DND-41 (cell line): ENCODE data around the gene RUNX1.
A peak's percentile ranks its signal among the peaks of the same experiment; 100 is the strongest.

Experiments
- ATAC-seq: fragments of 200-7000 bp; cut with Tn5 transposase; 3 replicates; pipeline ENCODE4 v1.9.1; 2021; ENCODE audit warnings: low read depth; ENCODE audit not compliant: insufficient read depth
- DNase-seq: peaks from one replicate; pipeline ENCODE4 v3.0.0-alpha.2; 2020
- H2AFZ ChIP-seq: 2 replicates; pipeline ENCODE4 v1.6.0; 2012; ENCODE audit warnings: low read depth, low read length
- H3K27ac ChIP-seq: 2 replicates; pipeline ENCODE4 v1.5.1; 2012; ENCODE audit warnings: low read length, inconsistent platforms
- H3K27me3 ChIP-seq: fragments of 200-600 bp; sonication (generic); 2 replicates; pipeline ENCODE4 v1.6.0; 2012; ENCODE audit warnings: low read length, mild to moderate bottlenecking, inconsistent platforms; ENCODE audit not compliant: insufficient read depth, poor library complexity
- H3K36me3 ChIP-seq: 2 replicates; pipeline ENCODE4 v1.5.1; 2012; ENCODE audit warnings: low read length, inconsistent platforms; ENCODE audit not compliant: insufficient read depth
- H3K4me1 ChIP-seq: 2 replicates; pipeline ENCODE4 v1.5.1; 2012; ENCODE audit warnings: mild to moderate bottlenecking, low read length; ENCODE audit not compliant: insufficient read depth
- H3K4me2 ChIP-seq: 2 replicates; pipeline ENCODE4 v1.6.0; 2012; ENCODE audit warnings: mild to moderate bottlenecking, moderate library complexity, low read length, inconsistent platforms; ENCODE audit not compliant: insufficient read depth
- H3K4me3 ChIP-seq, 2 experiments: fragments of 200-600 bp in 1 of 2; shearing (Covaris generic) in 1 of 2; 2 replicates each; pipeline ENCODE4 v1.5.1; 2012 to 2016; ENCODE audit warnings: inconsistent platforms in 2 of 2, low read length in 2 of 2, mild to moderate bottlenecking in 2 of 2, low read depth in 1 of 2, moderate library complexity in 1 of 2
- H3K79me2 ChIP-seq: 2 replicates; pipeline ENCODE4 v1.6.0; 2012; ENCODE audit warnings: low read length, inconsistent platforms; ENCODE audit not compliant: insufficient read depth
- H3K9ac ChIP-seq: 2 replicates; pipeline ENCODE4 v1.6.0; 2012; ENCODE audit warnings: low read depth, mild to moderate bottlenecking, inconsistent platforms, low read length, moderate library complexity
- H3K9me3 ChIP-seq: 2 replicates; pipeline ENCODE4 v1.5.1; 2012; ENCODE audit warnings: low read length, moderate library complexity, mild to moderate bottlenecking, inconsistent platforms; ENCODE audit not compliant: insufficient read depth, severe bottlenecking
- H4K20me1 ChIP-seq: 2 replicates; pipeline ENCODE4 v1.6.0; 2012; ENCODE audit warnings: low read length; ENCODE audit not compliant: insufficient read depth
- EZH2 ChIP-seq: IDR thresholded peaks from 3 replicates; pipeline ENCODE4 v1.6.1; 2012; ENCODE audit warnings: borderline replicate concordance, low read depth, mild to moderate bottlenecking, moderate library complexity, low read length, inconsistent platforms; ENCODE audit not compliant: severe bottlenecking
- TF ChIP-seq, protein P1 (sequence below): IDR thresholded peaks from 2 replicates; pipeline ENCODE4 v1.5.1; 2012; ENCODE audit warnings: borderline replicate concordance, low read length, moderate library complexity, mild to moderate bottlenecking; ENCODE audit not compliant: poor library complexity, severe bottlenecking; ENCODE audit errors: extremely low read depth

RUNX1 gene

DNA sequence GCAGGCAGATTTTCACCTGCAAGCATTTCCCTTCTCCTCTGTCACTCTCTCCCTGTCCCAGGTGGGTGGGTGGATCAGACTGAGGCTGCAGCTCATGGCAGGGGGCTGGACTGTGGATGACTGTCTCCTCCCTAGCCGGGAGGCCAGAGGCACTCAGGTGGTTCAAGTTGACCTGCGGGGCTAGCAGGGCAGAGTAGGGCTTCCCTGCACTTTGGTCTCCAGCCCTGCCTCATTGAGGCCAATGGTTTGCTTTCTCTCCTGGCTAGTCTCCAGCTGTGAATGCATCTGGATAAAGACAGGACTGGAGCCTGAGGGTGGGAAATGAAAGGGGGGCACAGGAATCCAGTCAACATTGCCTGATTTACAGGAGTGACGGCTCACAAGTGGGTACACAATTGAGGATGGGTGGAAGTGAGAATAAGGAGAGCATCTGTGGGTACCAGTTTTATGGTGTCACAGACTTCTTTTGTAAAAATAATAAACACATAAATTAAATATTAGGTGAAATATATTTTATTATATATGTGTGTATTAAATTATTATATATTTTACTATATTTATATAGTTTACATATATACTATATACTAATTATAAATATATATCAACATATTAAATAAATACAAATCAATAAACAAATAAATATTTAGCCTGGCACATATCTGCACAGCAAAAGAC, 25.6 kb downstream of the RUNX1 start:
- H4K20me1 ChIP-seq = peaks cover 20% of the 10 kb centered on the region
- H3K4me1 ChIP-seq = peaks cover 90% of the 10 kb centered on the region
- no peaks in the 10 kb centered on the region for H3K9me3 ChIP-seq
- H3K79me2 ChIP-seq = peaks cover 91% of the 10 kb centered on the region
- no peak overlapping the region for H3K4me3 ChIP-seq
- no peak overlapping the region for H3K9ac ChIP-seq
- no peak overlapping the region for H3K4me2 ChIP-seq
- no peaks in the 10 kb centered on the region for H3K27me3 ChIP-seq
- H3K27ac ChIP-seq = peak overlapping the region; percentile 93
- DNase-seq = no peak
- no peak for ATAC-seq
- peaks cover 71% of the 10 kb centered on the region for H3K36me3 ChIP-seq
- H2AFZ ChIP-seq = no peak overlapping the region
- no peak for TF ChIP-seq EZH2
- TF ChIP-seq, protein P1, sequence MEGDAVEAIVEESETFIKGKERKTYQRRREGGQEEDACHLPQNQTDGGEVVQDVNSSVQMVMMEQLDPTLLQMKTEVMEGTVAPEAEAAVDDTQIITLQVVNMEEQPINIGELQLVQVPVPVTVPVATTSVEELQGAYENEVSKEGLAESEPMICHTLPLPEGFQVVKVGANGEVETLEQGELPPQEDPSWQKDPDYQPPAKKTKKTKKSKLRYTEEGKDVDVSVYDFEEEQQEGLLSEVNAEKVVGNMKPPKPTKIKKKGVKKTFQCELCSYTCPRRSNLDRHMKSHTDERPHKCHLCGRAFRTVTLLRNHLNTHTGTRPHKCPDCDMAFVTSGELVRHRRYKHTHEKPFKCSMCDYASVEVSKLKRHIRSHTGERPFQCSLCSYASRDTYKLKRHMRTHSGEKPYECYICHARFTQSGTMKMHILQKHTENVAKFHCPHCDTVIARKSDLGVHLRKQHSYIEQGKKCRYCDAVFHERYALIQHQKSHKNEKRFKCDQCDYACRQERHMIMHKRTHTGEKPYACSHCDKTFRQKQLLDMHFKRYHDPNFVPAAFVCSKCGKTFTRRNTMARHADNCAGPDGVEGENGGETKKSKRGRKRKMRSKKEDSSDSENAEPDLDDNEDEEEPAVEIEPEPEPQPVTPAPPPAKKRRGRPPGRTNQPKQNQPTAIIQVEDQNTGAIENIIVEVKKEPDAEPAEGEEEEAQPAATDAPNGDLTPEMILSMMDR = no peak

DNA sequence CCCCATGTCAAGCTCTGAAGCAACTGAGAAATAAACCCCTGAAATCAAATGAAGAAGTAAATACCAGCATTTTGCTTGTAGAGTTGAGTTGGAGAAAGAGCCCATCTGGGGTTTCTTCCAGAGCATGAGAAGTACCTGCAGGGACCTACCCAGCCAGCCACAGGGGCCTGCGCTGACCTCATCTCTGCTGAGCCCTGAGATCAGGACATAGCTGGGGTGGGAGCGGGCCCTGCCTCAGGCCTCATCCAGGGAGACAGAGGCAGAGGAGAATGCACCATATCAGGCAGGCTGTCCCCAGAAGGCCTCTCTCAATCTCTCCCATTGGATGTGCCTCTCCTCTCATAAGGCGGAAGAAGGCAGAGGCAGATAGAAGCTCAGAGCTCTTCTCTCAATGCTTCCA, 27.6 kb downstream of the RUNX1 start:
- H3K4me3 ChIP-seq = no peak overlapping the region
- no peak overlapping the region for H3K4me2 ChIP-seq
- peaks cover 99% of the 10 kb centered on the region for H3K79me2 ChIP-seq
- peaks cover 93% of the 10 kb centered on the region for H3K4me1 ChIP-seq
- peak overlapping the region; percentile 60 for H3K27ac ChIP-seq
- H3K9me3 ChIP-seq = no peaks in the 10 kb centered on the region
- peaks cover 83% of the 10 kb centered on the region for H3K36me3 ChIP-seq
- DNase-seq = no peak
- H3K27me3 ChIP-seq = no peaks in the 10 kb centered on the region
- ATAC-seq = no peak
- TF ChIP-seq, protein P1 = no peak
- no peak for TF ChIP-seq EZH2
- H4K20me1 ChIP-seq = peaks cover 24% of the 10 kb centered on the region
- H3K9ac ChIP-seq = no peak overlapping the region
- H2AFZ ChIP-seq = no peak overlapping the region

DNA sequence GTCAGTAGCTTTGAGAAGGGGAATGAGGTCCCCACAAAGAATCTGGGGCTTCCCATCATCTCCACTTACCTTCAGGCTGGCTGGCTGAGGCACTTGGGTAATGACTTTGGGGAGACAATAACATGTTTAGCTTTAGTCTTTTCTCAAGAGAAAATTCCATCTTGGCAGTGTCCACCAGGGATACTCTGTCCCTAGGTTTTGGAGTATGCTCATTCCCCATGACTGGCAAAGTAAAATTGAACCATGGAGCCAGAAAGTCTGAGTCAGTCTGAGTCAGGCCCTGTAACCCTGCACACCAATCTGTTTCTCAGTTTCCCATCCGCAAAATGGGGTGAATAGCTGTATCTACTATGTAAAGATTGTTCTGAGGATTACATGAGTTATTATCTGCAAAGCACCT, 28.2 kb downstream of the RUNX1 start:
- Histone ChIP-seq H3K4me2 (no peak overlapping the region), H3K27me3 (no peaks in the 10 kb centered on the region), H3K36me3 (peaks cover 85% of the 10 kb centered on the region), H3K27ac (peak overlapping the region; percentile 31), H3K9me3 (no peaks in the 10 kb centered on the region), H4K20me1 (peaks cover 24% of the 10 kb centered on the region), H3K4me1 (peaks cover 93% of the 10 kb centered on the region), H2AFZ (no peak overlapping the region), H3K9ac (no peak overlapping the region), H3K4me3 (no peak overlapping the region), H3K79me2 (peaks cover 99% of the 10 kb centered on the region)
- ATAC-seq = no peak
- no peak for DNase-seq
- TF ChIP-seq, protein P1 = no peak
- TF ChIP-seq EZH2 = no peak
